ENCODE measurements around the gene COX4I1.

The COX4I1 gene

DNA sequence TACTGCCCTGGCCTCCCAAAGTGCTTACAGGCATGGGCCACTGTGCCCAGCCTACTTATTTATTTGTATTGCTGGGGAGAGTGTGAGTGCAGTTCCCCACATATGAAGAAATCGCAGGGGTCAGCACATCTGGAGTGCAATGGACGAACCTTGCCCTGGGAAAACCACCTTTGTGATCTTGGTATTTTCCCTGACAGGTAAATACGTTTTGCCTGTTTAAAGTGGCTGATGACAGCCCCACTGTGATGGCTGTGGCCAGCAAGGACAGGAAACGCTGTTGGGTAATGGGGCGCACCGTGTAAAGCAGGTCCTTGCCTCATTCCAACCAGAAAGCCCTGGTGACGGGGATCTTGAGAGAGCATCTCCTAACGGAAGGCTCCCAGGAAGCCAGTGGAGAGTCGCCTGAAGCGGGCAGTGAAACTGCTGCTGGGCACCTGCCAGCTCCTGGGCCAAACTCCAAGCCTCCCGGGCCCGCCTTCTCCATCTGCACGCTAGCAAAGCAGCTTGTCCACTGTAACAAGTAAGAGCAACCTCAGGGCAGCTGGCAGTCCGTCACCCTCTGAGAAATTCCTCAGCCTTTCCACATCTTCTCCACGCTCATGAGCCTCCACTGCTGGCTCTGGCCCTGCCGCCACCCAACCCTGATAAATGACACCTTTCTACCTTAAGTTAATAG lies 17.7 kb upstream of the COX4I1 start:
- Histone ChIP-seq H3K9ac (ENCODE audit: low read depth in 1 of 2, low read length in 2 of 2) (no peak overlapping the region), H3K9me3 (ENCODE audit: control insufficient read depth in 1 of 2, low read length in 2 of 2) (no peaks in the 10 kb centered on the region), H3K36me3 (ENCODE audit: control insufficient read depth in 1 of 2, insufficient read depth in 2 of 2, low read length in 2 of 2) (peaks cover 34 to 59% of the 10 kb centered on the region in 2 donors), H3K27ac (ENCODE audit: low read depth, low read length) (no peak overlapping the region), H3K4me3 (ENCODE audit: low read depth in 1 of 2, low read length in 2 of 2) (no peak overlapping the region), H3K4me1 (ENCODE audit: control insufficient read depth in 1 of 2, insufficient read depth in 2 of 2, low read length in 2 of 2) (peaks cover 8% of the 10 kb centered on the region in 2 donors), H3K27me3 (ENCODE audit: control insufficient read depth in 1 of 2, insufficient read depth in 2 of 2, low read length in 2 of 2) (no peaks in the 10 kb centered on the region)

DNA sequence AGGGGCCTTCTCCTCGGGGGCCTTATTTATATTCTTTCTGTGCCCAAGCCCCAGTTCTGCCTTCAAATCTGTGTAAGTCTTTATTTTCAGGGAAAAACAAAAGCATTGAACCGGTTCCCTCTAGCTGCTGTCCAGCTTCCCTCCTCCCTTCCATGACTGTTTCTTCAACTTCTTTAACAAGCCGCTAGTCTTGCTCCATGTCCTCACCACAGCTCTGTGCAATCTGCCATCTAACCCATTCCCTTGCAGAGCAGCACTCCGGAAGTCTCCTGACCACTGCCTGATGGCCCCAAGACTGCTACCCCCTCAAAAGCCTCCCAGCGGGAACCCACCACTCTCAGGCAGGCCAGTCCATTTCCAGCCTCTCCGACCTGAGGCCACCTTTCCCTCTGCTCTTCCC lies 17.0 kb upstream of the COX4I1 start:
- H3K9ac ChIP-seq (ENCODE audit: low read depth in 1 of 2, low read length in 2 of 2) = no peak overlapping the region
- peaks cover 8% of the 10 kb centered on the region in 2 donors for H3K4me1 ChIP-seq (ENCODE audit: control insufficient read depth in 1 of 2, insufficient read depth in 2 of 2, low read length in 2 of 2)
- no peaks in the 10 kb centered on the region for H3K9me3 ChIP-seq (ENCODE audit: control insufficient read depth in 1 of 2, low read length in 2 of 2)
- no peak overlapping the region for H3K27ac ChIP-seq (ENCODE audit: low read depth, low read length)
- no peak overlapping the region for H3K4me3 ChIP-seq (ENCODE audit: low read depth in 1 of 2, low read length in 2 of 2)
- H3K36me3 ChIP-seq (ENCODE audit: control insufficient read depth in 1 of 2, insufficient read depth in 2 of 2, low read length in 2 of 2) = peaks cover 33 to 65% of the 10 kb centered on the region in 2 donors
- no peaks in the 10 kb centered on the region for H3K27me3 ChIP-seq (ENCODE audit: control insufficient read depth in 1 of 2, insufficient read depth in 2 of 2, low read length in 2 of 2)

DNA sequence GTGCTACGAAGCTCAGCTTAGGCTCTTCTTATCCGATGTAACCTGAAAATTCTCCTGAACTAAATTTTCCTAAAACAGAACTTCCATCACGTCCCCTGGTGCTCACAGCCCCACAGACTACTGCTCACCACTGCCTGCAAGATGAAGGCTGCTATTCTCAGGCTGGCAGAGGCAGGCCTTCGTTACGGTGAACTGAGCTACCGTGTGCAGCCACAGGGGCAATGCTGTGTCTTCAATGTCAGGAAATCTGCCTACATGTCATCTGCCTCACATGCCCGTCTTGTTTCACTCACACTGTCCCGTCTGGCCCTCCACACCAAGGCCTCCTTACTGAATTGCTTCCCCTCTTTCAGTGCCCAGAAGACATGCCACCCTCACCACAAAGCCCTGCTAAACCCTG lies 16.1 kb upstream of the COX4I1 start:
- Histone ChIP-seq H3K36me3 (ENCODE audit: control insufficient read depth in 1 of 2, insufficient read depth in 2 of 2, low read length in 2 of 2) (peaks cover 34 to 69% of the 10 kb centered on the region in 2 donors), H3K27ac (ENCODE audit: low read depth, low read length) (no peak overlapping the region), H3K4me3 (ENCODE audit: low read depth in 1 of 2, low read length in 2 of 2) (no peak overlapping the region), H3K9me3 (ENCODE audit: control insufficient read depth in 1 of 2, low read length in 2 of 2) (no peaks in the 10 kb centered on the region), H3K4me1 (ENCODE audit: control insufficient read depth in 1 of 2, insufficient read depth in 2 of 2, low read length in 2 of 2) (peaks cover 8% of the 10 kb centered on the region in 2 donors), H3K27me3 (ENCODE audit: control insufficient read depth in 1 of 2, insufficient read depth in 2 of 2, low read length in 2 of 2) (no peaks in the 10 kb centered on the region), H3K9ac (ENCODE audit: low read depth in 1 of 2, low read length in 2 of 2) (no peak overlapping the region)

DNA sequence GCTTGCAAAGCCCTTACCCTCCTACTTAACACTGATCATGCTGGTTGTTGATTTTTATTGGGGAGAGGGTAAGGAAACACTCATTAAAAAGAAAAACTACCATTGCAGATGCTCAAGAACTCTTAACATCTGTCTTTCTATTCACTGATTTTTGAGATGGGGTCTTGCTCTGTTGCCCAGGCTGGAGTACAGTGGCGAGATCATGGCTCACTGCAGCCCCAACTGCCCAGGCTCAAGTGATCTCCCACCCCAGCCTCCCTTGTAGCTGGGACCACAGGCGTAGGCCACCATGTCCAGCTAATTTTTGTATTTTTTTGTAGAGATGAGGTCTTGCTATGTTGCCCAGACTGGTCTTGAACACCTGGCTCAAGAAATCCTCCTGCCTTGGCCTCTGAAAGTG lies 14.7 kb upstream of the COX4I1 start:
- peaks cover 8% of the 10 kb centered on the region in 2 donors for H3K4me1 ChIP-seq (ENCODE audit: control insufficient read depth in 1 of 2, insufficient read depth in 2 of 2, low read length in 2 of 2)
- no peak overlapping the region for H3K4me3 ChIP-seq (ENCODE audit: low read depth in 1 of 2, low read length in 2 of 2)
- H3K9me3 ChIP-seq (ENCODE audit: control insufficient read depth in 1 of 2, low read length in 2 of 2) = no peaks in the 10 kb centered on the region
- no peak overlapping the region for H3K9ac ChIP-seq (ENCODE audit: low read depth in 1 of 2, low read length in 2 of 2)
- H3K36me3 ChIP-seq (ENCODE audit: control insufficient read depth in 1 of 2, insufficient read depth in 2 of 2, low read length in 2 of 2) = peaks cover 31 to 65% of the 10 kb centered on the region in 2 donors
- no peak overlapping the region for H3K27ac ChIP-seq (ENCODE audit: low read depth, low read length)
- no peaks in the 10 kb centered on the region for H3K27me3 ChIP-seq (ENCODE audit: control insufficient read depth in 1 of 2, insufficient read depth in 2 of 2, low read length in 2 of 2)

DNA sequence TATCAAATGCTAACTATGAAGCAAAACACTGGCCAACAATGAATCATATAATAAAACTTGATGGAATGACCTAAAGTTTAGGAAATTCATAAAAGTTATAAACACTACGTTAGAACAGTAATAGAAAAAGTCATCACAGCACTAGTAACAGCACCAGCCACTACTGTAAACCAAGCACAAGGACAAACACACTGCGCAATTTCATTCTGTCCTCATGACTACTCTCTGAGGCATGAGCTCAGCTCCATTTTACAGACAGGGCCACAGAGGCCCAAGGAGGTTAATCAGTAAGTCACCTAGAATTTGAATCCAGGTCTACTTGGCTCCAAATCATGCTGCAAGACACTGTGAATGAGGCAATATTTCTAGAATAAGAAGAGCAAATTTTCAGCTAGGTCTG lies 13.6 kb upstream of the COX4I1 start:
- H3K9me3 ChIP-seq (ENCODE audit: control insufficient read depth in 1 of 2, low read length in 2 of 2) = no peaks in the 10 kb centered on the region
- H3K36me3 ChIP-seq (ENCODE audit: control insufficient read depth in 1 of 2, insufficient read depth in 2 of 2, low read length in 2 of 2) = peaks cover 20 to 54% of the 10 kb centered on the region in 2 donors
- peaks cover 8% of the 10 kb centered on the region in 2 donors for H3K4me1 ChIP-seq (ENCODE audit: control insufficient read depth in 1 of 2, insufficient read depth in 2 of 2, low read length in 2 of 2)
- no peak overlapping the region for H3K27ac ChIP-seq (ENCODE audit: low read depth, low read length)
- no peaks in the 10 kb centered on the region for H3K27me3 ChIP-seq (ENCODE audit: control insufficient read depth in 1 of 2, insufficient read depth in 2 of 2, low read length in 2 of 2)
- no peak overlapping the region for H3K9ac ChIP-seq (ENCODE audit: low read depth in 1 of 2, low read length in 2 of 2)
- no peak overlapping the region for H3K4me3 ChIP-seq (ENCODE audit: low read depth in 1 of 2, low read length in 2 of 2)

- Histone ChIP-seq H3K4me1 (ENCODE audit: control insufficient read depth in 1 of 2, insufficient read depth in 2 of 2, low read length in 2 of 2) (no peaks in the 10 kb centered on the region), H3K9ac (ENCODE audit: low read depth in 1 of 2, low read length in 2 of 2) (no peak overlapping the region), H3K27ac (ENCODE audit: low read depth, low read length) (no peak overlapping the region), H3K27me3 (ENCODE audit: control insufficient read depth in 1 of 2, insufficient read depth in 2 of 2, low read length in 2 of 2) (no peaks in the 10 kb centered on the region), H3K36me3 (ENCODE audit: control insufficient read depth in 1 of 2, insufficient read depth in 2 of 2, low read length in 2 of 2) (peaks cover 28 to 60% of the 10 kb centered on the region in 2 donors), H3K4me3 (ENCODE audit: low read depth in 1 of 2, low read length in 2 of 2) (no peak overlapping the region), H3K9me3 (ENCODE audit: control insufficient read depth in 1 of 2, low read length in 2 of 2) (no peaks in the 10 kb centered on the region)
Measured at GRCh38 chr16:85788819-85789218, 10.7 kb upstream of the COX4I1 start.

DNA sequence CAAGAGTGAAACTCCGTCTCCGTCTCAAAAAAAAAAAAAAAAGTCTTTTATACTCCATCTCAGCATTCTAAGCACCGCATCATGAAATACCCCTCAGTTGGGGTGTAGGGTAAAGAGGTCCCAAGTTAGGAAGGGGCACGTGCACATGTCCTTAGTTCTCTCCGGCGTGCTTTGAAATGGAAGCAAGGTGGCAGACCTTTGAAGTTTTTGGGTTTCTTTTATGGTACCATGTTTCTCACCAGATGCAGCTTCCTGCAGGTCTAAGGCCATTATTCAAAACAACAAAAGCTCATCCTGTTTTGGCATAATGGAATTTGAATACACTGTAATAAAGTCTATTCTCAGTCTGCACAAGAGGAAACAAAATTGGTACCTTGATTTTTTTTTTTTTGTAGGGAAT lies 9.7 kb upstream of the COX4I1 start:
- H3K9me3 ChIP-seq (ENCODE audit: control insufficient read depth in 1 of 2, low read length in 2 of 2) = no peaks in the 10 kb centered on the region
- H3K4me1 ChIP-seq (ENCODE audit: control insufficient read depth in 1 of 2, insufficient read depth in 2 of 2, low read length in 2 of 2) = no peaks in the 10 kb centered on the region
- H3K4me3 ChIP-seq (ENCODE audit: low read depth in 1 of 2, low read length in 2 of 2) = no peak overlapping the region
- H3K36me3 ChIP-seq (ENCODE audit: control insufficient read depth in 1 of 2, insufficient read depth in 2 of 2, low read length in 2 of 2) = peaks cover 30 to 60% of the 10 kb centered on the region in 2 donors
- no peaks in the 10 kb centered on the region for H3K27me3 ChIP-seq (ENCODE audit: control insufficient read depth in 1 of 2, insufficient read depth in 2 of 2, low read length in 2 of 2)
- no peak overlapping the region for H3K27ac ChIP-seq (ENCODE audit: low read depth, low read length)
- H3K9ac ChIP-seq (ENCODE audit: low read depth in 1 of 2, low read length in 2 of 2) = no peak overlapping the region

- no peak overlapping the region for H3K9ac ChIP-seq (ENCODE audit: low read depth in 1 of 2, low read length in 2 of 2)
- peaks cover 26 to 49% of the 10 kb centered on the region in 2 donors for H3K36me3 ChIP-seq (ENCODE audit: control insufficient read depth in 1 of 2, insufficient read depth in 2 of 2, low read length in 2 of 2)
Measured at GRCh38 chr16:85793662-85794298, 5.7 kb upstream of the COX4I1 start.

DNA sequence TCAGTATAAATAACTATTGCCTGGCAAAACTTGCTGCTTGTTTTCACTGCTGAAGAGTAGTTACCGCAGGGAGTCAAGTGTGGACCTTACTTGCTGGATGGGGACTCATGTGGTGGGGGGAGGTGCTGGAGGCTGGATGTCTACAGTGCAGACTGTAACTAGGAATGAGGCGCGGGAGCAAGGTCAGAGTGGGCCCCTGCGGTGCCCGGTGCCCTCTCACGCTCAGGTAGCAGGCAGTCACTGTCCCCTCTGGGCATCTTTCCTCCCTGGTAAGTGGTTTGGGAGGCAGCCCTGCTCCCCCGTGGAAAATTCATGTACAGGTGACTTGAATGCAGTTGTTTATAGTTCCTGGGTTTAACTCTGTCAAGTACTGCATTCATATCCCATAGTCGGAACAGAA lies 4.8 kb upstream of the COX4I1 start:
- H3K36me3 ChIP-seq (ENCODE audit: control insufficient read depth in 1 of 2, insufficient read depth in 2 of 2, low read length in 2 of 2) = peaks cover 25 to 45% of the 10 kb centered on the region in 2 donors
- peaks cover 6 to 15% of the 10 kb centered on the region in 2 donors for H3K4me1 ChIP-seq (ENCODE audit: control insufficient read depth in 1 of 2, insufficient read depth in 2 of 2, low read length in 2 of 2)
- no peaks in the 10 kb centered on the region for H3K9me3 ChIP-seq (ENCODE audit: control insufficient read depth in 1 of 2, low read length in 2 of 2)
- H3K27ac ChIP-seq (ENCODE audit: low read depth, low read length) = no peak overlapping the region
- no peak overlapping the region for H3K4me3 ChIP-seq (ENCODE audit: low read depth in 1 of 2, low read length in 2 of 2)
- H3K9ac ChIP-seq (ENCODE audit: low read depth in 1 of 2, low read length in 2 of 2) = no peak overlapping the region
- H3K27me3 ChIP-seq (ENCODE audit: control insufficient read depth in 1 of 2, insufficient read depth in 2 of 2, low read length in 2 of 2) = no peaks in the 10 kb centered on the region

More at GRCh38 chr16:85793662-85794298, 5.7 kb upstream of the COX4I1 start:
- H3K27ac ChIP-seq (ENCODE audit: low read depth, low read length) = no peak overlapping the region
- no peak overlapping the region for H3K4me3 ChIP-seq (ENCODE audit: low read depth in 1 of 2, low read length in 2 of 2)
- H3K9me3 ChIP-seq (ENCODE audit: control insufficient read depth in 1 of 2, low read length in 2 of 2) = no peaks in the 10 kb centered on the region
- H3K4me1 ChIP-seq (ENCODE audit: control insufficient read depth in 1 of 2, insufficient read depth in 2 of 2, low read length in 2 of 2) = peaks cover 6 to 13% of the 10 kb centered on the region in 2 donors
- H3K27me3 ChIP-seq (ENCODE audit: control insufficient read depth in 1 of 2, insufficient read depth in 2 of 2, low read length in 2 of 2) = no peaks in the 10 kb centered on the region

GRCh38 chr16:85796152-85796551 lies 3.3 kb upstream of the COX4I1 start:
- H3K27ac ChIP-seq (ENCODE audit: low read depth, low read length) = no peak overlapping the region
- H3K4me3 ChIP-seq (ENCODE audit: low read depth in 1 of 2, low read length in 2 of 2) = no peak overlapping the region
- peaks cover 25 to 45% of the 10 kb centered on the region in 2 donors for H3K36me3 ChIP-seq (ENCODE audit: control insufficient read depth in 1 of 2, insufficient read depth in 2 of 2, low read length in 2 of 2)
- no peaks in the 10 kb centered on the region for H3K27me3 ChIP-seq (ENCODE audit: control insufficient read depth in 1 of 2, insufficient read depth in 2 of 2, low read length in 2 of 2)
- H3K9me3 ChIP-seq (ENCODE audit: control insufficient read depth in 1 of 2, low read length in 2 of 2) = no peaks in the 10 kb centered on the region
- H3K4me1 ChIP-seq (ENCODE audit: control insufficient read depth in 1 of 2, insufficient read depth in 2 of 2, low read length in 2 of 2) = peaks cover 11 to 27% of the 10 kb centered on the region in 2 donors
- H3K9ac ChIP-seq (ENCODE audit: low read depth in 1 of 2, low read length in 2 of 2) = no peak overlapping the region
